Endothelial cell (in vitro differentiated cells): ENCODE results near the gene NAP1L4. TPM values are rescaled to one million over a fixed set of nuclear protein-coding genes. Genes with fewer than 3 reads are reported as not detected.
A peak's percentile ranks its signal among the peaks of the same experiment; 100 is the strongest.
"Not testable (repeated sequence)": the region's sequence is repeated elsewhere in the genome, so short reads cannot be mapped to it uniquely, and the experiment has no call there.

Source experiments
- DNase-seq: peaks from one replicate; pipeline ENCODE4 v3.0.0; 2021; ENCODE audit warnings: low spot score
- H3K27ac Mint-ChIP-seq: one replicate; pipeline ENCODE4 v1.8.0; 2021; ENCODE audit warnings: mixed read lengths, inconsistent platforms; ENCODE audit not compliant: unreplicated experiment
- H3K27me3 Mint-ChIP-seq: one replicate; pipeline ENCODE4 v1.8.0; 2021; ENCODE audit warnings: mild to moderate bottlenecking, moderate library complexity, mixed read lengths, inconsistent platforms; ENCODE audit not compliant: unreplicated experiment
- H3K36me3 Mint-ChIP-seq: one replicate; pipeline ENCODE4 v1.8.0; 2021; ENCODE audit warnings: mild to moderate bottlenecking, low read depth, mixed read lengths, inconsistent platforms; ENCODE audit not compliant: unreplicated experiment
- H3K4me1 Mint-ChIP-seq: one replicate; pipeline ENCODE4 v1.8.0; 2021; ENCODE audit warnings: mild to moderate bottlenecking, mixed read lengths, inconsistent platforms; ENCODE audit not compliant: unreplicated experiment
- H3K4me3 Mint-ChIP-seq: one replicate; pipeline ENCODE4 v1.8.0; 2021; ENCODE audit warnings: mild to moderate bottlenecking, mixed read lengths, inconsistent platforms; ENCODE audit not compliant: unreplicated experiment
- H3K9me3 Mint-ChIP-seq: one replicate; pipeline ENCODE4 v1.8.0; 2021; ENCODE audit warnings: mixed read lengths, inconsistent platforms; ENCODE audit not compliant: unreplicated experiment
- CTCF ChIP-seq: fragments of 200-600 bp; sonication (generic); IDR thresholded peaks from one replicate; pipeline ENCODE4 v1.5.0; 2021; ENCODE audit warnings: antibody characterized with exemption; ENCODE audit not compliant: unreplicated experiment
- total RNA-seq: library from RNA; stranded (reverse); fragmentation: NEBNext Ultra II Directional; extraction: Animal tissue kit (Norgen Biotek cat#: 25700); gene quantifications from one replicate; pipeline ENCODE4 v1.2.1, GENCODE V29; 2021; ENCODE audit not compliant: unreplicated experiment

Gene NAP1L4
- total RNA-seq, 1 donor from 2014 or later, result 148 TPM

- DNase-seq, result no peak
- Mint-ChIP-seq H3K36me3 (peaks cover 4% of the 10 kb centered on the region), H3K4me3 (no peak overlapping the region), H3K27ac (no peak overlapping the region), H3K9me3 (peaks cover 4% of the 10 kb centered on the region), H3K27me3 (peaks cover 15% of the 10 kb centered on the region), H3K4me1 (peaks cover 4% of the 10 kb centered on the region)
- no peak for TF ChIP-seq CTCF
Observed at GRCh38 chr11:2908130-2908529, 84.0 kb downstream of the NAP1L4 start.

DNA sequence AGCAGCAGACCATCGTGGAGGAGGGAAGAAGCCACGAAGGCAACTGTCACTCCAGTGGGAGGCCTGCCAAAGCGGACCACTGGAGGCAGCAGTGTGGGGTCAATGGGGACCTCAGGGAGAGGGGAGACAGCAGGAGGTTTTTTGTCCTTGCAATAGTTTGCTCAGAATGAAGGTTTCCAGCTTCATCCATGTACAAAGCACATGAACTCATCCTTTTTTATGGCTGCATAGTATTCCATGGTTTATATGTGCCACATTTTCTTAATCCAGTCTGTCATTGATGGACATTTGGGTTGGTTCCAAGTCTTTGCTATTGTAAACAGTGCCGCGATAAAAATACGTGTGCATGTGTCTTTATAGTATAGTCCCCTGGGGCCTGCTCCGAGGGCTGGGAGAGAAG, 86.8 kb downstream of the NAP1L4 start:
- H3K27ac Mint-ChIP-seq, H3K9me3 Mint-ChIP-seq, H3K4me3 Mint-ChIP-seq, H3K4me1 Mint-ChIP-seq, H3K36me3 Mint-ChIP-seq, DNase-seq: not testable (repeated sequence)
- peaks cover 18% of the 10 kb centered on the region for H3K27me3 Mint-ChIP-seq

DNA sequence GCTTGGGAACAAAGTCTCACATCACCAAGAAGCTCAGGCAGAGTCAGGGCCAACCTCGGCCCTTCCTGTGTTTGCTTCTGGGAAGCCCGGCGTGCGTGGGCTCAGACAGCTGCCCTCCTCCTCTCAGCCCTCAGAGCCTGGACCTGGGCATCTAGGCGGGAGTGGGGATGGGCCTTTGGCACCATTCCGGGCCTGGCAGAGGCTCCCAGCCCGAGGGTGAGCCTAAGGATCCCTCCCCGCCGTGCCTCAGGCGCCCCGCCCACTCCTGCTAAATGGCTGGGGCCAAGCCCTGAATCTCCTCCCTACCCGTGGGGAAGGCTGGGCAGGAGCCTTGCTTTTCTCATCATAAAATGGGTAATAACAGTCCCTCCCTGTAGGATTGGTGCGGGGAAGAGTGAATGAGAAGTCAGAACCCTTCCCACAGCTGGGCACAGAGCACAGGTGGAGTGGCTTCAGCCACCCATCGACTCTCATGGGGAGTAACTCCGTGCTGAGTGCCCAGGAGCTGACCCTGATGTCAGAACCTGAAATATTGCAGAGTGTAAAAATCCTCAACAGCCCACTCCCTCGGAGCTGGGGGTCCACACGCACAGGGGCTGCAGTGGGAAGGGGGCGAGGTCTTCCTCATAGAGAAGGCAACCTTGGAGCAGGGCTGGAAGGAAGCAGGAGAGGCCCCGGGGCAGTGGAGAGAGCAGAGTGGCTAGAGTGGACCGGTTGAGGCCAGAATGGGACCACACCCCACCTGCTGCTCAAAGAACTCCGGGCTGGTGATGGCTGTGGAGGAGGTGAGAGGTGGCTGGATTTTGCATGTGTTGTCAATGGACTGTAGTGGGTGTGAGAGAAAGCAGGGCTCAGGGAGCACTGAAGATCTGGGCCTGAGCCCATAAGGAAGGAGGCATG, 87.7 kb downstream of the NAP1L4 start:
- TF ChIP-seq CTCF, result no peak
- H3K27me3 Mint-ChIP-seq, result peaks cover 17% of the 10 kb centered on the region
- DNase-seq, result no peak

DNA sequence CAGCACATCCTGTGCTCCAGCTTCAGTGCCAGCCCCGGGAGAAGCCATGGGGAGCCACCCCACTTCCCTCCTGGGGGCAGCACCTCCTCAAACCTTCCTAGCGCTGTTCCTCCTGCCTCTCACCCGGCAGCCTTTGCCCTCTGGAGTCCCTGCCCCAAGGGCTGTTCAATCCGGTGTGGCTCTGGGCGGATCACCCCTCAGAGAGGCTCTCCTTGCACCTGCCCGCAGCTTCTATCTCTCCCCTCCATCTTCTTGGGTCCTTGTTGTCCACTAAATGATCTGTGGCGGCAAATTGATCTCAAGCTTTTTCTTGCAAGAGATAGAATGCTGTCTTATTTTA, 88.5 kb downstream of the NAP1L4 start:
- Mint-ChIP-seq H3K36me3 (peaks cover 7% of the 10 kb centered on the region), H3K9me3 (peaks cover 4% of the 10 kb centered on the region), H3K27ac (no peak overlapping the region), H3K4me3 (peak overlapping the region; percentile 63), H3K4me1 (peaks cover 18% of the 10 kb centered on the region), H3K27me3 (peaks cover 17% of the 10 kb centered on the region)
- DNase-seq, result no peak
- TF ChIP-seq CTCF, result no peak

More for the DNA sequence above, 87.7 kb downstream of the NAP1L4 start:
- Mint-ChIP-seq H3K4me1 (peaks cover 11% of the 10 kb centered on the region), H3K4me3 (no peak overlapping the region), H3K27ac (no peak overlapping the region), H3K9me3 (peaks cover 4% of the 10 kb centered on the region), H3K36me3 (peaks cover 7% of the 10 kb centered on the region)

DNA sequence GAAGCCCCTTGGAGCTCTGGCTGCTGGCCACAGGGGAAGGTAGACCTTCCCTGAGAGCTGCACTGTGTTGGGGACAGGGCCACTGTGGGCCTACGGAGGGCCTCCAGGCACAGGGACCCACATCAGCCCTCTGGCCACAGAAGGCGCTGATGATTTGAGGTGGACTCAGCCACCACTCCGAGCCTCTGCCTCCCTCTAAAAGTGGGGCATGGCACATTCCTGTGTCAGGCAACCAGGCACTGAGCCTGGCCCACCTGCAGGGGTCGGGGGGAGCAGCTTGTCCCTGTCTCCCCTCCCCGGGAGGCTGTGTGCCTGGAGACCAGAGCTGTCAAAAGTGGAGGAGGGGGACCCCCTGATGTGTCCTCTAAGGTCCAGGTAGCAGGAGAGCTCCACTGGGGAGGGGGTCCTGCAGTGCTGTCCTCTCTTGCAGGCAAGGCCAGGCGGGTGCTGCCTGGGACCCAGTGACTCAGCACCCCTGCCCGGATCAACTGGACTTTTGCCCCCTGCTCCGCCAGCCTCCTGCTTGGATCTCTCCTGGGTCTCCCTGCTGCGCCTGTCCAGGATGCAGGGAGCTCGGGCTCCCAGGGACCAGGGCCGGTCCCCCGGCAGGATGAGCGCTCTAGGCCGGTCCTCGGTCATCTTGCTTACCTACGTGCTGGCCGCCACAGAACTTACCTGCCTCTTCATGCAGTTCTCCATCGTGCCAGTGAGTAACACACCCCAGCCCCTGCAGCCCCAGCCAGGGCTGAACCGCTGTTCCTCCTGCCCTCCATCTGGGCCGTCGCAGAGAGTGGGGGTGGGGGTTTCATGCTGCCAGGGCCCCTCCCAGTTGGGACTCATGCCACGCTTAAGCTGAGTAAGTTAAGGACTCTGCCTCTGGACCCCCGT, 89.1 kb downstream of the NAP1L4 start:
- Mint-ChIP-seq H3K27ac (no peak overlapping the region), H3K4me1 (peaks cover 24% of the 10 kb centered on the region), H3K9me3 (peaks cover 4% of the 10 kb centered on the region), H3K4me3 (no peak overlapping the region), H3K27me3 (peaks cover 16% of the 10 kb centered on the region), H3K36me3 (peaks cover 7% of the 10 kb centered on the region)
- TF ChIP-seq CTCF, result no peak
- no peak for DNase-seq
